GM18867 (cell line): ENCODE measurements around the gene RAB1A.

ENCODE experiments used
- ATAC-seq: cut with Tn5 transposase; IDR thresholded peaks from one replicate; pipeline ENCODE4 v1.9.1; 2021; ENCODE audit warnings: mild to moderate bottlenecking, moderate library complexity; ENCODE audit not compliant: unreplicated experiment

RAB1A gene

DNA sequence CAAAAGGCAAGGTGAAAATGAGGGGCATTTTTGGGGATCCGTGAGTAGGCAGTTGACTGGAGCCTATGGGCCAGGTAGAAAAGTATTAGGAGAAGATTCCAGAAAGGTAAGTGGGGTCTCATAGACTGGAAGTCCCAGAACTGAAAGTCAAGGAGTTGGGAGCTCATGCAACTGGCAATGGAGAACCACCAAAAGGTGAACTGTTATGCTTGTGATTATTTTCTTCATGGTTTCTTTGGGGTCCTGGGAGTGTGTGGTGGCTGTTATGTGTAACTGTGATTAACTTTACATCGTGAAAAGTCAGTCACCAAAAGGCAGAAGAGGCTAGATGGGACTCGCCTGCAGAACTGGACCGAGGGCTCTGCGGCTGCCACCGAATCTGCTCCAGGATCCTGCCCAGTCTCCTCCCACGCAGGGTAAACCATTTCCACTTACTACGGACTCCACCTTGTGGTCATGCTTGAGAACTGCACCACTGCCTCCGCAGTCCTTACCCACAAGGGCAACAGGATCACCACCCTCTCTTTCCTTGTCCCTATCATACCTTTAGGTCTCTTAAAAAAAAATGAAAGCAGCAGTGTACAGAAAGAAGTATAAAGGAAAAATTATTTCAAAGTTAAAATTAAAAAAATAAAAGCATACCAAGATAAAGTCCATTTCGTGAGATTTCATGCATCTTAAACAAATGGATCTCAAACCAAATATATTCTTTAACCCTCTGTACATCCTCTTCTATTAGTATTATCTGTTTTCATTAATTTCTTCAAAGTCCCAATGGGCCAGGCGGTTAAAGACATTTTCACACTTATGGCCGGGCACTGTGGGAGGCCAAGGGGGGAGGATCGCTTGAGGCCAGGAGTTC lies 89.3 kb downstream of the RAB1A start:
- peak; percentile 89 for ATAC-seq

DNA sequence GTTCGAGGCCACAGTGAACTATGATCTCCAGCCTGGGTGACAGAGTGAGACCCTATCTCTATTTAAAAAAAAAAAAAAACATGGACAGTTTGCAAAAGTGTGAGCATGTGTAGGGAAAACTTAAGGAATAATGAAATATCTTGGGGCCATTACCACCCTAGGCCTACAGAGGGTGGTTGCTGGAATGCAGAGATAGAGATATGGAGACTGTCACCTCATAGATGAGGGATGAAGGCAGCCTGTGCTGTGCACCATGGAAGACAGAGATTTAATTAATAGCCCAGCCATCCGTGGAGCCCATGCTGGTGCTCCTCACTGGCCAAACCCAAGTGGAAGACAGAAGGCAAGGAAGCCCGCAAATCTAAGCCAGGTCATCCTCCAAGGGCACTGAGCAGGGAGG lies 90.3 kb downstream of the RAB1A start:
- ATAC-seq: no peak

DNA sequence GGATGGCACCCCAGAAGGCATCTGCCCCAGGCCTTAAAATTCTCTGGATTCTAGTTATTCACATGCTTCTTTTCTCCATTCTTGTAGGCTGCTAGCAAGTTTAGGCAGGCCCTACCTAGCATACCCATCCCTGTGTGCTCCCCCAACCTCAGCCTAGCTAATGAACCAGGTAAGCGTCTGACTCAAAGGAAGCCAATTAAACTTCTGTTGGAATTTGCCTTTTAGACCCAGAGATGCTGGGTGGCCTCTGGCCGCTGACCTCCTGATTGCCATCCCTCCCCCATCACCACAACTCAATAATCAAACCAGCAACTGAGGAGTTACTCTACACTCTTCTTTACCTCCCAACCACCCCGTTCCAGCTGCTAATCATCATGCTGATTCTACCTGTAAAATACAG lies 92.7 kb downstream of the RAB1A start:
- ATAC-seq: no peak
